ENCODE results near the gene HOXB5.

HOXB5 gene

GRCh38 chr17:48546924-48547807, 46.4 kb downstream of the HOXB5 start:
- peak; percentile 73 for DNase-seq (ENCODE audit: low spot score)

GRCh38 chr17:48546137-48546923, 47.2 kb downstream of the HOXB5 start:
- DNase-seq (ENCODE audit: low spot score), result no peak

- DNase-seq (ENCODE audit: low spot score), result no peak
These were observed 48.0 kb downstream of the HOXB5 start for GRCh38 chr17:48545539-48545938.

GRCh38 chr17:48545022-48545375, 48.6 kb downstream of the HOXB5 start, which contains the start of gene HOXB2:
TSS of gene HOXB2 (minus strand) at chr17:48545109. CDS start at chr17:48544911, 198 bp downstream.
- DNase-seq (ENCODE audit: low spot score), result no peak

GRCh38 chr17:48544349-48545021, 49.1 kb downstream of the HOXB5 start:
- no peak for DNase-seq (ENCODE audit: low spot score)

GRCh38 chr17:48543854-48544348, 49.7 kb downstream of the HOXB5 start:
- DNase-seq (ENCODE audit: low spot score), result no peak

- DNase-seq (ENCODE audit: low spot score), result no peak
These were observed 50.3 kb downstream of the HOXB5 start for GRCh38 chr17:48543107-48543853.

- DNase-seq (ENCODE audit: low spot score), result no peak
These were observed 50.9 kb downstream of the HOXB5 start for GRCh38 chr17:48542698-48543106.

- no peak for DNase-seq (ENCODE audit: low spot score)
These were observed 51.4 kb downstream of the HOXB5 start for GRCh38 chr17:48542114-48542656.

- no peak for DNase-seq (ENCODE audit: low spot score)
These were observed 51.9 kb downstream of the HOXB5 start for GRCh38 chr17:48541577-48542113.

Data from HuH-7 (cell line).